Measurements from ENCODE around the gene EMC6. TPM values are rescaled to one million over a fixed set of nuclear protein-coding genes. Genes with fewer than 3 reads are reported as not detected.
"Not testable (repeated sequence)": the region's sequence is repeated elsewhere in the genome, so short reads cannot be mapped to it uniquely, and the experiment has no call there.

EMC6 gene
- total RNA-seq, 2 experiments from 2014 or later, result 43.6 to 44.3 TPM

GRCh38 chr17:3695129-3695722 is 26.6 kb downstream of the EMC6 start:
- DNase-seq (peak; percentile 33), ATAC-seq (peak; percentile 17)
- peak overlapping the region; percentile 75 for H3K27ac Mint-ChIP-seq
- ChIA-PET POLR2A (interaction anchor here (0.5 to 0.8 kb wide), 3 partner anchors 28 to 161 kb away, joined by 3 read pairs; no protein-coding TSS in a partner anchor), CTCF (interaction anchor here (0.6 to 2.0 kb wide), 10 partner anchors 8 to 135 kb away, joined by 3 to 10 read pairs (median 4); no protein-coding TSS in a partner anchor)
- intact Hi-C loops (cut with DNase I, micrococcal nuclease), result loop anchor here in 1 of 2 experiments (2.0 kb wide), 1 partner anchor 16 kb away; no protein-coding TSS in a partner anchor
- no peaks in the 10 kb centered on the region for H3K27me3 Mint-ChIP-seq
- no peaks in the 10 kb centered on the region for H3K36me3 Mint-ChIP-seq (ENCODE audit: low read depth)
- peak overlapping the region; percentile 81 for H3K4me3 Mint-ChIP-seq
- no peaks in the 10 kb centered on the region for H3K9me3 Mint-ChIP-seq (ENCODE audit: low read depth)
- peaks cover 15% of the 10 kb centered on the region for H3K4me1 Mint-ChIP-seq

DNA sequence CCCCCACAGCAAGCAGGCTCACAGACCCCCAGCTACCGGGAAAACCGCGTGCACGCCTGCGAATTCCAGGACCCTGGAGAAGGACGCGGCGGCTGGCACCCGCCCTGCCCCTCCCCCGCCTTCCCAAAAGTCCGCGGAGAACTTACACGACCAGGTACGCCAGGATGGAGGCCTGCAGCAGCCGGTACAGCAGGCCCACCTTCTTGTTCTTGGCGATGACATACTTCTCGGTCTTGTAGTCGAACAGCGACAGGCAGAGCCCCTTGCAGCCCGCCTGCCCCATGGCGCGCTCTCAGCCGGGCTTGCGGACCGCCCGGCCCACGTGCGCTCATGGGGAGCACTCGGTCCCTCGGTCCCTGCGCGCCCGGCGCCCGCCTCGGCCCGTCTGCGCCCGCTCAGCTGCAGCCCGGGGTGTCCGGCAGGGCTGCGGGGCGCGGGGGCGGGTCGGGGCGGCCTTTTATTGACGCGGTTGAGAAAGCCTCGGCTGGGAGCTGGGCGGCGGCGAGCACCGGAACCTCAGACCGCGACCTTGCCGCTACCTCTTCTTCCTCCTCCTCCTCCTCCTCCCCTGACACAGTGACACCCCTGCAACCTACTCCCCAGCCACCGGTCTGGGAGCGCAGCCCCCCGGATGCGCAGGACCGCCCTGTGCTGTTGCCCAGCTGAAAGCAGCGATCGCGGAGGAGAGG is 27.3 kb downstream of the EMC6 start, which contains the start of gene P2RX5:
P2RX5 (minus strand) TSS at position 433 of the 689 bp plus-strand sequence; CDS start at position 283, 150 bp downstream.
- ChIA-PET POLR2A (interaction anchor here (0.7 to 1.3 kb wide), 3 partner anchors 15 to 814 kb away, joined by 3 to 6 read pairs (median 3); no protein-coding TSS in a partner anchor), CTCF (interaction anchor here (0.6 to 2.0 kb wide), 12 partner anchors 7 to 167 kb away, joined by 3 to 10 read pairs (median 4); no protein-coding TSS in a partner anchor)
- Mint-ChIP-seq H3K27ac (peak within 1 kb of the TSS; percentile 94), H3K4me1 (peaks cover 15% of the 10 kb centered on the region), H3K4me3 (peak within 1 kb of the TSS; percentile 81), H3K27me3 (no peaks in the 10 kb centered on the region), H3K36me3 (ENCODE audit: low read depth) (no peaks in the 10 kb centered on the region), H3K9me3 (ENCODE audit: low read depth) (no peaks in the 10 kb centered on the region)
- ATAC-seq (peak; percentile 48), DNase-seq (peak; percentile 67)
- intact Hi-C loops (cut with DNase I, micrococcal nuclease), result loop anchor here (1.0 to 2.0 kb wide), 2 partner anchors 15 kb away; no protein-coding TSS in a partner anchor

GRCh38 chr17:3697103-3697476 is 28.5 kb downstream of the EMC6 start:
- no peak overlapping the region for H3K4me3 Mint-ChIP-seq
- no peaks in the 10 kb centered on the region for H3K27me3 Mint-ChIP-seq
- intact Hi-C loops (cut with DNase I, micrococcal nuclease), result no loop called here
- peaks cover 7% of the 10 kb centered on the region for H3K36me3 Mint-ChIP-seq (ENCODE audit: low read depth)
- ATAC-seq (no peak), DNase-seq (no peak)
- ChIA-PET POLR2A (interaction anchor here (0.6 to 1.3 kb wide), 2 partner anchors 14 to 1192 kb away, joined by 3 to 6 read pairs; no protein-coding TSS in a partner anchor), CTCF (interaction anchor here (0.7 to 0.9 kb wide), 3 partner anchors 19 to 40 kb away, joined by 3 to 4 read pairs (median 3); no protein-coding TSS in a partner anchor)
- no peak overlapping the region for H3K27ac Mint-ChIP-seq
- no peaks in the 10 kb centered on the region for H3K9me3 Mint-ChIP-seq (ENCODE audit: low read depth)
- H3K4me1 Mint-ChIP-seq, result peaks cover 15% of the 10 kb centered on the region

GRCh38 chr17:3698139-3698538 is 29.5 kb downstream of the EMC6 start:
- Mint-ChIP-seq H3K36me3 (ENCODE audit: low read depth) (peaks cover 14% of the 10 kb centered on the region), H3K27me3 (no peaks in the 10 kb centered on the region), H3K4me1 (peaks cover 13% of the 10 kb centered on the region), H3K27ac (no peak overlapping the region), H3K4me3 (no peak overlapping the region), H3K9me3 (ENCODE audit: low read depth) (peaks cover 2% of the 10 kb centered on the region)
- CTCF ChIA-PET, result no interaction called here
- intact Hi-C loops (cut with DNase I, micrococcal nuclease), result no loop called here
- ATAC-seq, result no peak
- DNase-seq, result no peak
- POLR2A ChIA-PET, result no interaction called here

- intact Hi-C loops (cut with DNase I, micrococcal nuclease), result no loop called here
- POLR2A ChIA-PET, result no interaction called here
- peaks cover 14% of the 10 kb centered on the region for H3K36me3 Mint-ChIP-seq (ENCODE audit: low read depth)
Observed at GRCh38 chr17:3699951-3700350, 31.3 kb downstream of the EMC6 start.

GRCh38 chr17:3702041-3702539 is 33.5 kb downstream of the EMC6 start:
- intact Hi-C loops (cut with DNase I, micrococcal nuclease); H3K4me1 Mint-ChIP-seq; H3K27ac Mint-ChIP-seq; H3K4me3 Mint-ChIP-seq; H3K9me3 Mint-ChIP-seq (ENCODE audit: low read depth); DNase-seq; H3K27me3 Mint-ChIP-seq: not testable (repeated sequence)
- CTCF ChIA-PET, result interaction anchor here (1.1 to 3.1 kb wide), 4 partner anchors 9 to 36 kb away, joined by 3 to 11 read pairs (median 6); no protein-coding TSS in a partner anchor
- H3K36me3 Mint-ChIP-seq (ENCODE audit: low read depth), result peaks cover 14% of the 10 kb centered on the region
- ATAC-seq, result peak; percentile 22
- POLR2A ChIA-PET, result interaction anchor here (0.6 kb wide), 1 partner anchor 30 kb away, joined by 3 read pairs; no protein-coding TSS in a partner anchor

More at GRCh38 chr17:3699951-3700350, 31.3 kb downstream of the EMC6 start:
- Mint-ChIP-seq H3K4me3 (no peak overlapping the region), H3K27ac (no peak overlapping the region), H3K9me3 (ENCODE audit: low read depth) (peaks cover 2% of the 10 kb centered on the region), H3K27me3 (no peaks in the 10 kb centered on the region), H3K4me1 (no peaks in the 10 kb centered on the region)
- ATAC-seq, result no peak
- CTCF ChIA-PET, result no interaction called here
- DNase-seq, result no peak

DNA sequence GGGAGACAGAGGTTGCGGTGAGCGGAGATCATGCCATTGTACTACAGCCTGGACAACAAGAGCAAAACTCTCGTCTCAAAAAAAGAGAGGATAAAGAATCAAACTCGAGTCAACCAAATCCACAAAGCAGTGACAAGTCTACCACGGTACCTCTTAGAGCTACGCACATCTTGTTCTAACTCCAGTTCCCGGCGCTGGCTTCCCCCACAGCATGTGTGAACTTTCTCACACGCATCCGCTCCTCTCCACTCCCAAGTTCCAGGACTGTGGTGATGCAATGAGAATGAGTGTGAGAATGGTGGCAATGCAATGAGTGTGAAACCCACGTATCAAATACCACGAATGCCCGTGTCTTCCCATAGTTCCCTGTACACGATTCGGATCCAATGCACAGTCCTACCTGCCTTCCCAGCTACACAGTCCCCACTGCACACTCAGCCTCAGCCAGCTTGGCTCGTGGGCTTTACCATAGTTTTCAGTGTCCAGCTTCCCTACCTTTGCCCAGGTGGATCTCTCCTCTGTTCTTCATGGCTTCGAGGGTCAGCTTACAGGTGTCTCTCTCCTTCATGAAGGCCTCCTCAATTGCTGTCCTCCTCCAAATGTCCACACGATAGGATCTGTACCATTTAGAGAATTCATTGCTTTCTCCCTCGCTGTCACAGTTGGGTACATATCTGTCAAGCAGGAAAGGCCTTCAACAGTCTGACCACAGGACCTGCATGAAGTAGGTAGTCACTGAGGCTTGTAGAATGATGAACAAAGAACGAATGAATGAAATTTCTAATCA is 36.5 kb downstream of the EMC6 start:
- POLR2A ChIA-PET, result no interaction called here
- H3K9me3 Mint-ChIP-seq (ENCODE audit: low read depth), result peaks cover 2% of the 10 kb centered on the region
- no peak for ATAC-seq
- CTCF ChIA-PET, result no interaction called here
- H3K4me1 Mint-ChIP-seq, result peaks cover 21% of the 10 kb centered on the region
- no peaks in the 10 kb centered on the region for H3K27me3 Mint-ChIP-seq
- intact Hi-C loops (cut with DNase I, micrococcal nuclease), result no loop called here
- H3K27ac Mint-ChIP-seq, result no peak overlapping the region
- peaks cover 14% of the 10 kb centered on the region for H3K36me3 Mint-ChIP-seq (ENCODE audit: low read depth)
- DNase-seq, result no peak
- H3K4me3 Mint-ChIP-seq, result no peak overlapping the region

DNA sequence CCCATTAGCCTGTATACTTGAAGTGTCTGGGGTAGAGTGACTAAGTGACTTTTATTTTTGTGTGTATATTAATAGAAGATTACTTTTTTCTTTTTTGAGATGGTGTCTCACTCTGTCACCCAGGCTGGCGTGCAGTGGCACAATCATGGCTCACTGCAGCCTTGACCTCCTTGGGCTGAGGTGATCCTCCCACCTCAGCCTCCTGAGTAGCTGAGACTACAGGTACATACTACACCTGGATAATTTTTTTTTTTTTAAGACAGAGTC is 37.0 kb downstream of the EMC6 start:
- ChIA-PET CTCF (interaction anchor here (0.7 kb wide), 1 partner anchor 23 kb away, joined by 3 read pairs; no protein-coding TSS in a partner anchor), POLR2A (interaction anchor here (0.6 kb wide), 1 partner anchor 58 kb away, joined by 3 read pairs; no protein-coding TSS in a partner anchor)
- Mint-ChIP-seq H3K4me1 (peaks cover 24% of the 10 kb centered on the region), H3K36me3 (ENCODE audit: low read depth) (peaks cover 14% of the 10 kb centered on the region)
- H3K27me3 Mint-ChIP-seq; ATAC-seq; DNase-seq; H3K27ac Mint-ChIP-seq; intact Hi-C loops (cut with DNase I, micrococcal nuclease); H3K9me3 Mint-ChIP-seq (ENCODE audit: low read depth); H3K4me3 Mint-ChIP-seq: not testable (repeated sequence)

DNA sequence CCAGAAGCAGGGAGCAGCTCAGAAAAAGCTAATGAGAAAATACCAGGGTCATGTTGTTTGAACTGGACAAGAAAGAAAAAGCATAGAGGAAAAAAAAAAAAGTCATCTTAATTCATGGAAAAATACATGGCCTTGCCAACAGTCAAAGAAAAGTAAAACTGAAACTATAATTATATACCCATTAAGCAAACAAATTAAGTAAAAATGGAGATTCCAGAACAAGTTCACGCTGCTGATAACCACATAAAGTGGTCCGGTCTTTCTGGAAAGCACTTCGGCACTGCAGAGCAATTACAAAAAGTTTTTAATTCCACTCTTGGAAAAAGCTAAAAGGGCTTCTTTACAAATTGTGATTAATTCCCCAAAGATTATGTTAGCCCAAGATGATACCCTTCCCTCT is 39.8 kb downstream of the EMC6 start:
- H3K27me3 Mint-ChIP-seq, result no peaks in the 10 kb centered on the region
- POLR2A ChIA-PET, result no interaction called here

DNA sequence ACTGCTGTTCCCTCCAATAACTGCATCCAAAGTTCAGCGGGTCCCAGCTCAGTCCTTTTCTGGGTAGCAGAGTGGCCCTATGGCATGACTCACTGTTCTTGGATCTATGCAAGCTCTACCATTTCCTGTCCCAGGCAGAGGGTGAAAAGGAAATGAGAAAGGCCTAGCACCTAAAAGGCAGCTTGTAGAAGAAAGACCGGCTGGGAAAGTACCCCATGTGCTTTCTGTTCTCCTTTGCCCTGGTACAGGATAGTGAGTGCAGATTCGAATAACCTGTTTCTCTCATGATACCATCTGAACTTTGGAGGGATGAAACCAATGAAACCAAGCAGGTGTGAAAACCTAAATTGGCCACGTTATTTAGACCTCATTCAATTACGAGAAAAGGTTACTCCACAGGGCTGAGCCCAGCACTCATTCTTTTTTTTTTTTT is 42.4 kb downstream of the EMC6 start:
- DNase-seq, result peak; percentile 82
- ATAC-seq, result peak; percentile 98
- peak overlapping the region; percentile 83 for H3K27ac Mint-ChIP-seq
- ChIA-PET CTCF (interaction anchor here (0.7 to 2.1 kb wide), 8 partner anchors 9 to 117 kb away, joined by 3 to 16 read pairs (median 6); partner anchors contain the start of gene HASPIN), POLR2A (interaction anchor here (0.7 to 1.7 kb wide), 7 partner anchors 12 to 135 kb away, joined by 3 to 13 read pairs (median 5); partner anchors contain the start of genes HASPIN and P2RX5)
- no peaks in the 10 kb centered on the region for H3K27me3 Mint-ChIP-seq
- peaks cover 32% of the 10 kb centered on the region for H3K36me3 Mint-ChIP-seq (ENCODE audit: low read depth)
- H3K9me3 Mint-ChIP-seq (ENCODE audit: low read depth), result no peaks in the 10 kb centered on the region
- intact Hi-C loops (cut with DNase I, micrococcal nuclease), result loop anchor here (1.0 to 2.0 kb wide), 7 partner anchors 12 to 135 kb away; partner anchors contain the start of genes HASPIN (in 2 of the 2), EMC6 (in 1 of the 2), NCBP3 (in 1 of the 2) and P2RX5 (in 1 of the 2)
- H3K4me3 Mint-ChIP-seq, result peak overlapping the region; percentile 55
- peaks cover 55% of the 10 kb centered on the region for H3K4me1 Mint-ChIP-seq

More for the DNA sequence above, 39.8 kb downstream of the EMC6 start:
- ATAC-seq, result no peak
- Mint-ChIP-seq H3K9me3 (ENCODE audit: low read depth) (no peaks in the 10 kb centered on the region), H3K4me1 (peaks cover 45% of the 10 kb centered on the region), H3K36me3 (ENCODE audit: low read depth) (peaks cover 19% of the 10 kb centered on the region), H3K27ac (peak overlapping the region; percentile 68), H3K4me3 (no peak overlapping the region)
- intact Hi-C loops (cut with DNase I, micrococcal nuclease), result no loop called here
- DNase-seq, result no peak
- CTCF ChIA-PET, result interaction anchor here (0.6 to 1.5 kb wide), 5 partner anchors 31 to 841 kb away, joined by 3 to 4 read pairs (median 3); no protein-coding TSS in a partner anchor

All from activated CD4-positive, alpha-beta T cell treated with anti-CD3 and anti-CD28 coated beads for 36 hours (primary cell).